ENCODE measurements around the gene CNKSR1.

GRCh38 chr1:26189751-26190275 lies 12.5 kb downstream of the CNKSR1 start:
- TF ChIP-seq CTCF (IDR thresholded peaks at IDR 0.05) (no peak), POLR2A (IDR thresholded peaks at IDR 0.05) (no peak)

All from lower leg skin (tissue), 3 donors.